ENCODE measurements around the gene NPR2. TPM values are rescaled to one million over a fixed set of nuclear protein-coding genes. Genes with fewer than 3 reads are reported as not detected.

The NPR2 gene
- total and polyA plus RNA-seq, 2 of the 13 experiments (the other 11 are each of a cell fraction or from before 2014, with no cell fraction given): 7.4 to 9.4 TPM

DNA sequence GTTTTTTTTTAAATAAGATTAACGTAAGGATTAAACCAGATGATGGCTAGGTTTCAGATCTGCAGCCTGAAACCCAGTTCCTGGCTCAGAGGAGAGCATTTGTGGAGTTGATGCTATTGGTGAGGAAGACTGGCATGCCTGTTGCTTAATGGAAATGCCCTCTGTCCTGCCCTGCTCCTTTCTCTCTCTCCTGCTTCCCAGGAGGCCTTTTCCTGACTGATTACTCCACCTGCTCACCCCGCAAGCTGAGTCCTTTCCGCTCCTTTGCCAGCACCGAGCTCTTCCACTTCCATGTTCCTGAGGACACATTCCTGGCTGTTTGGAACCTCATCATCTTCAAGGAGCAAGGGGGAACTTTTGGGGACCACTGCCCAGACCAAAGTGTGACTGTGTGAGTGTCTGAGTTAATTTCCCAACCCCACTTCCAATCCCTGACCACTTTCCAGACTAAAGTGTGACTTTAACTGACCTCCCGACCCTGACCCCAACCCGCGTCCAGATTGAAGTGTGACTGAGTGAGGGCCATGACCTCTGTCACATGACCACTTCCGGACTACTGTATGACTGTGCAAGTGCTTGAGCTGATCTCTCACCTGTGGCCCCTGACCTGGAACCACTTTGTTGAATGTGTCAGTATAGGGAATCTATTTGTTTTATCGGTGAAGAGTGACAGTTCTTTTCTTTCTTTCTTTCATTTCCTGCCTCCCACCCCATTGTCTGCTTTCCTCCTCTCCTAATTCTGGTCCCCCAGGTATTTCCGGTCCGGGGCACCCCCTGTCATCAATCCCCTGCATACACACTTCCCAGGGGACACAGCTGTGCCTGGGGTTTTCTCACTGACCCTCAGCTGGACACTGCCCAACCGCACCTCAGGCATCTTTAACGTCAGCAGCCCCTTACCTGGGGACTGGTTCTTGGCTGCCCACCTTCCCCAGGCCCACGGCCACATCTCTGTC is 43.1 kb downstream of the NPR2 start (continued):
- TF ChIP-seq, protein P1, sequence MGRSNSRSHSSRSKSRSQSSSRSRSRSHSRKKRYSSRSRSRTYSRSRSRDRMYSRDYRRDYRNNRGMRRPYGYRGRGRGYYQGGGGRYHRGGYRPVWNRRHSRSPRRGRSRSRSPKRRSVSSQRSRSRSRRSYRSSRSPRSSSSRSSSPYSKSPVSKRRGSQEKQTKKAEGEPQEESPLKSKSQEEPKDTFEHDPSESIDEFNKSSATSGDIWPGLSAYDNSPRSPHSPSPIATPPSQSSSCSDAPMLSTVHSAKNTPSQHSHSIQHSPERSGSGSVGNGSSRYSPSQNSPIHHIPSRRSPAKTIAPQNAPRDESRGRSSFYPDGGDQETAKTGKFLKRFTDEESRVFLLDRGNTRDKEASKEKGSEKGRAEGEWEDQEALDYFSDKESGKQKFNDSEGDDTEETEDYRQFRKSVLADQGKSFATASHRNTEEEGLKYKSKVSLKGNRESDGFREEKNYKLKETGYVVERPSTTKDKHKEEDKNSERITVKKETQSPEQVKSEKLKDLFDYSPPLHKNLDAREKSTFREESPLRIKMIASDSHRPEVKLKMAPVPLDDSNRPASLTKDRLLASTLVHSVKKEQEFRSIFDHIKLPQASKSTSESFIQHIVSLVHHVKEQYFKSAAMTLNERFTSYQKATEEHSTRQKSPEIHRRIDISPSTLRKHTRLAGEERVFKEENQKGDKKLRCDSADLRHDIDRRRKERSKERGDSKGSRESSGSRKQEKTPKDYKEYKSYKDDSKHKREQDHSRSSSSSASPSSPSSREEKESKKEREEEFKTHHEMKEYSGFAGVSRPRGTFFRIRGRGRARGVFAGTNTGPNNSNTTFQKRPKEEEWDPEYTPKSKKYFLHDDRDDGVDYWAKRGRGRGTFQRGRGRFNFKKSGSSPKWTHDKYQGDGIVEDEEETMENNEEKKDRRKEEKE (IDR thresholded peaks at IDR 0.05): no peak
- TF ChIP-seq BRD4 (CRISPR knock-in tag; IDR thresholded peaks at IDR 0.05): no peak
- TF ChIP-seq, protein P2, sequence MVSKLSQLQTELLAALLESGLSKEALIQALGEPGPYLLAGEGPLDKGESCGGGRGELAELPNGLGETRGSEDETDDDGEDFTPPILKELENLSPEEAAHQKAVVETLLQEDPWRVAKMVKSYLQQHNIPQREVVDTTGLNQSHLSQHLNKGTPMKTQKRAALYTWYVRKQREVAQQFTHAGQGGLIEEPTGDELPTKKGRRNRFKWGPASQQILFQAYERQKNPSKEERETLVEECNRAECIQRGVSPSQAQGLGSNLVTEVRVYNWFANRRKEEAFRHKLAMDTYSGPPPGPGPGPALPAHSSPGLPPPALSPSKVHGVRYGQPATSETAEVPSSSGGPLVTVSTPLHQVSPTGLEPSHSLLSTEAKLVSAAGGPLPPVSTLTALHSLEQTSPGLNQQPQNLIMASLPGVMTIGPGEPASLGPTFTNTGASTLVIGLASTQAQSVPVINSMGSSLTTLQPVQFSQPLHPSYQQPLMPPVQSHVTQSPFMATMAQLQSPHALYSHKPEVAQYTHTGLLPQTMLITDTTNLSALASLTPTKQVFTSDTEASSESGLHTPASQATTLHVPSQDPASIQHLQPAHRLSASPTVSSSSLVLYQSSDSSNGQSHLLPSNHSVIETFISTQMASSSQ (IDR thresholded peaks at IDR 0.05; ENCODE audit: low read depth): 0 out of 2 replicates have a peak, but pooled peaks have one; percentile 25
- TF ChIP-seq, protein P2 (CRISPR knock-in tag; IDR thresholded peaks at IDR 0.05; ENCODE audit: borderline replicate concordance): no peak
- TF ChIP-seq, protein P3, sequence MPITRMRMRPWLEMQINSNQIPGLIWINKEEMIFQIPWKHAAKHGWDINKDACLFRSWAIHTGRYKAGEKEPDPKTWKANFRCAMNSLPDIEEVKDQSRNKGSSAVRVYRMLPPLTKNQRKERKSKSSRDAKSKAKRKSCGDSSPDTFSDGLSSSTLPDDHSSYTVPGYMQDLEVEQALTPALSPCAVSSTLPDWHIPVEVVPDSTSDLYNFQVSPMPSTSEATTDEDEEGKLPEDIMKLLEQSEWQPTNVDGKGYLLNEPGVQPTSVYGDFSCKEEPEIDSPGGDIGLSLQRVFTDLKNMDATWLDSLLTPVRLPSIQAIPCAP (CRISPR knock-in tag; IDR thresholded peaks at IDR 0.05; ENCODE audit: low read depth): no peak
- TF ChIP-seq TGIF2 (CRISPR knock-in tag; IDR thresholded peaks at IDR 0.05): no peak
- TF ChIP-seq ZNF878 (CRISPR knock-in tag; IDR thresholded peaks at IDR 0.05): 0 out of 2 replicates have a peak, but pooled peaks have one; percentile 28
- 0 out of 2 replicates have a peak, but pooled peaks have one; percentile 17 for TF ChIP-seq PPARG (CRISPR knock-in tag; conservative IDR thresholded peaks at IDR 0.05)
- TF ChIP-seq, protein P4, sequence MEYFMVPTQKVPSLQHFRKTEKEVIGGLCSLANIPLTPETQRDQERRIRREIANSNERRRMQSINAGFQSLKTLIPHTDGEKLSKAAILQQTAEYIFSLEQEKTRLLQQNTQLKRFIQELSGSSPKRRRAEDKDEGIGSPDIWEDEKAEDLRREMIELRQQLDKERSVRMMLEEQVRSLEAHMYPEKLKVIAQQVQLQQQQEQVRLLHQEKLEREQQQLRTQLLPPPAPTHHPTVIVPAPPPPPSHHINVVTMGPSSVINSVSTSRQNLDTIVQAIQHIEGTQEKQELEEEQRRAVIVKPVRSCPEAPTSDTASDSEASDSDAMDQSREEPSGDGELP (IDR thresholded peaks at IDR 0.05; ENCODE audit: borderline replicate concordance, low read depth): no peak
- no peak for TF ChIP-seq ATF1 (CRISPR knock-in tag; IDR thresholded peaks at IDR 0.05)
- TF ChIP-seq ZNF543 (CRISPR knock-in tag; IDR thresholded peaks at IDR 0.05): no peak
- TF ChIP-seq, protein P5, sequence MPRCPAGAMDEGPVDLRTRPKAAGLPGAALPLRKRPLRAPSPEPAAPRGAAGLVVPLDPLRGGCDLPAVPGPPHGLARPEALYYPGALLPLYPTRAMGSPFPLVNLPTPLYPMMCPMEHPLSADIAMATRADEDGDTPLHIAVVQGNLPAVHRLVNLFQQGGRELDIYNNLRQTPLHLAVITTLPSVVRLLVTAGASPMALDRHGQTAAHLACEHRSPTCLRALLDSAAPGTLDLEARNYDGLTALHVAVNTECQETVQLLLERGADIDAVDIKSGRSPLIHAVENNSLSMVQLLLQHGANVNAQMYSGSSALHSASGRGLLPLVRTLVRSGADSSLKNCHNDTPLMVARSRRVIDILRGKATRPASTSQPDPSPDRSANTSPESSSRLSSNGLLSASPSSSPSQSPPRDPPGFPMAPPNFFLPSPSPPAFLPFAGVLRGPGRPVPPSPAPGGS (CRISPR knock-in tag; IDR thresholded peaks at IDR 0.05): no peak
- 0 out of 2 replicates have a peak, but pooled peaks have one; percentile 39 for TF ChIP-seq GATAD2A (CRISPR knock-in tag; IDR thresholded peaks at IDR 0.05)
- TF ChIP-seq, protein P6, sequence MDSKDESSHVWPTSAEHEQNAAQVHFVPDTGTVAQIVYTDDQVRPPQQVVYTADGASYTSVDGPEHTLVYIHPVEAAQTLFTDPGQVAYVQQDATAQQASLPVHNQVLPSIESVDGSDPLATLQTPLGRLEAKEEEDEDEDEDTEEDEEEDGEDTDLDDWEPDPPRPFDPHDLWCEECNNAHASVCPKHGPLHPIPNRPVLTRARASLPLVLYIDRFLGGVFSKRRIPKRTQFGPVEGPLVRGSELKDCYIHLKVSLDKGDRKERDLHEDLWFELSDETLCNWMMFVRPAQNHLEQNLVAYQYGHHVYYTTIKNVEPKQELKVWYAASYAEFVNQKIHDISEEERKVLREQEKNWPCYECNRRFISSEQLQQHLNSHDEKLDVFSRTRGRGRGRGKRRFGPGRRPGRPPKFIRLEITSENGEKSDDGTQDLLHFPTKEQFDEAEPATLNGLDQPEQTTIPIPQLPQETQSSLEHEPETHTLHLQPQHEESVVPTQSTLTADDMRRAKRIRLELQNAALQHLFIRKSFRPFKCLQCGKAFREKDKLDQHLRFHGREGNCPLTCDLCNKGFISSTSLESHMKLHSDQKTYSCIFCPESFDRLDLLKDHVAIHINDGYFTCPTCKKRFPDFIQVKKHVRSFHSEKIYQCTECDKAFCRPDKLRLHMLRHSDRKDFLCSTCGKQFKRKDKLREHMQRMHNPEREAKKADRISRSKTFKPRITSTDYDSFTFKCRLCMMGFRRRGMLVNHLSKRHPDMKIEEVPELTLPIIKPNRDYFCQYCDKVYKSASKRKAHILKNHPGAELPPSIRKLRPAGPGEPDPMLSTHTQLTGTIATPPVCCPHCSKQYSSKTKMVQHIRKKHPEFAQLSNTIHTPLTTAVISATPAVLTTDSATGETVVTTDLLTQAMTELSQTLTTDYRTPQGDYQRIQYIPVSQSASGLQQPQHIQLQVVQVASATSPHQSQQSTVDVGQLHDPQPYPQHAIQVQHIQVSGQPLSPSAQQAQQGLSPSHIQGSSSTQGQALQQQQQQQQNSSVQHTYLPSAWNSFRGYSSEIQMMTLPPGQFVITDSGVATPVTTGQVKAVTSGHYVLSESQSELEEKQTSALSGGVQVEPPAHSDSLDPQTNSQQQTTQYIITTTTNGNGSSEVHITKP (CRISPR knock-in tag; IDR thresholded peaks at IDR 0.05; ENCODE audit: low read depth): no peak
